ENCODE results near the gene C22orf23. TPM values are rescaled to one million over a fixed set of nuclear protein-coding genes. Genes with fewer than 3 reads are reported as not detected.

The C22orf23 gene
- total and polyA plus RNA-seq, 9 of the 15 experiments (the other 6 are each of a cell fraction or from before 2014, with no cell fraction given): 0.25 to 1.0 (median 0.53) TPM

DNA sequence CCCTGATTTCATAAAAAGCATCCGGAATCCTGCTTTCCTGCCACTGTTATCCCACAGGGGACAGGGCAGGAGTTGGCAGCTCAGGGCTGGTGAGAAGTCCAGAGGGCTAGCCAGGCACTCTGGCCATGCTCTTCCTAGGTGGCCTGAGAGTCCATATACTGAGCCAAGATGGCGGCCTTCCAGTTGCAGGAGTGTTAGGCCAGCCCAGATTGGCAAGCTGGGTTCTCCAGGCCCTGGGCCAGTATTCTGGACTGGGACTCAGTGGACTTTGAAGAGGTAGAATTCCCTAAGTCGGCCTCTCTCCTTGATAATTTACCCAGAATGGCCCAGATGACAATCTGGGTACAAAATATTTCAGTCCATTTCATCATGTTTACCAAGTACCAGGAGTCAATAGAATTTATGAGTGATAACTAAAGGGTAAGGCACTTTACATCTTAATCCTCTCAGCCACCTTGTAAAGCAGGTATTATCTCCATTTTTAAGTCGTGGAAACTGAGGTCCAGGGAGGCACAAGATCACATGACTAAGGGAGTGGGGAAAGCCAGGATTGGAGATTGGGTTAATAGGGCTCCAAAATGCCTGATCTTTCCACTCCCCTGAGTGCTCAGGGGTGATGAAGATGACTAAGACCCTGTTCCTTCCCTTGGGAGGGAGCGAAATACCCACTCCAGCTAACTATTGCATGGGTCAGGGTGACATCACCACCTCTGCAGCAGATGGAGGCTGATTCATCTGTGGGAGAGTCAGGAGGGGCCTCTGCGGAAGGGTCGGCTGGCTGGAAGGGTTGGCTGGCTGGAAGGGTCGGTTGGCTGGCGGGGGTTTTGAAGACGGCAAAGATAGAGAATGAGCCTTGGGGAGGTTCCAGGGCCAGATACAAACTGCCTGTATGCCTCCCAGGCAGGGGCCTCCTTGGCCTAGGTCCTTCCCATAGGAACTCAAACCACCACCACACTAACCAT is 48.5 kb downstream of the C22orf23 start (continued):
- no peak for TF ChIP-seq SRSF9 (IDR thresholded peaks at IDR 0.05; ENCODE audit: borderline replicate concordance, low read depth, low read length)
- peak; percentile 38 for TF ChIP-seq KDM5B (IDR thresholded peaks at IDR 0.05; ENCODE audit: insufficient replicate concordance, low read depth, low read length)
- no peak for TF ChIP-seq BRF2 (IDR thresholded peaks at IDR 0.05; ENCODE audit: borderline replicate concordance, insufficient read depth, insufficient read length)
- TF ChIP-seq TCFL5 (CRISPR knock-in tag; conservative IDR thresholded peaks at IDR 0.05): no peak
- TF ChIP-seq ZNF253 (CRISPR knock-in tag; conservative IDR thresholded peaks at IDR 0.05): no peak
- no peak for TF ChIP-seq RUNX1 (IDR thresholded peaks at IDR 0.05; ENCODE audit: low read depth)
- TF ChIP-seq ZNF830 (CRISPR knock-in tag; IDR thresholded peaks at IDR 0.05): no peak
- no peak for TF ChIP-seq SAFB2 (IDR thresholded peaks at IDR 0.05; ENCODE audit: borderline replicate concordance, low read depth, low read length, severe bottlenecking)
- TF ChIP-seq DNMT1 (IDR thresholded peaks at IDR 0.05): no peak
- no peak for TF ChIP-seq SIN3A (IDR thresholded peaks at IDR 0.05; ENCODE audit: borderline replicate concordance in 2 of 2, control insufficient read depth in 1 of 2, low read depth in 2 of 2, low read length in 2 of 2)
- no peak for TF ChIP-seq ZNF76 (CRISPR knock-in tag; IDR thresholded peaks at IDR 0.05; ENCODE audit: borderline replicate concordance)
- TF ChIP-seq THAP12 (CRISPR knock-in tag; IDR thresholded peaks at IDR 0.05): no peak
- TF ChIP-seq ATF7 (IDR thresholded peaks at IDR 0.05): peak; percentile 94
- TF ChIP-seq ZNF282 (CRISPR knock-in tag; IDR thresholded peaks at IDR 0.05): no peak; the same call in 1 of the 2 replicates
- TF ChIP-seq HLTF (IDR thresholded peaks at IDR 0.05): no peak
- TF ChIP-seq ZBTB8A (IDR thresholded peaks at IDR 0.05; ENCODE audit: partially characterized antibody): no peak
- no peak for TF ChIP-seq THAP7 (CRISPR knock-in tag; IDR thresholded peaks at IDR 0.05)
- TF ChIP-seq, protein P1, sequence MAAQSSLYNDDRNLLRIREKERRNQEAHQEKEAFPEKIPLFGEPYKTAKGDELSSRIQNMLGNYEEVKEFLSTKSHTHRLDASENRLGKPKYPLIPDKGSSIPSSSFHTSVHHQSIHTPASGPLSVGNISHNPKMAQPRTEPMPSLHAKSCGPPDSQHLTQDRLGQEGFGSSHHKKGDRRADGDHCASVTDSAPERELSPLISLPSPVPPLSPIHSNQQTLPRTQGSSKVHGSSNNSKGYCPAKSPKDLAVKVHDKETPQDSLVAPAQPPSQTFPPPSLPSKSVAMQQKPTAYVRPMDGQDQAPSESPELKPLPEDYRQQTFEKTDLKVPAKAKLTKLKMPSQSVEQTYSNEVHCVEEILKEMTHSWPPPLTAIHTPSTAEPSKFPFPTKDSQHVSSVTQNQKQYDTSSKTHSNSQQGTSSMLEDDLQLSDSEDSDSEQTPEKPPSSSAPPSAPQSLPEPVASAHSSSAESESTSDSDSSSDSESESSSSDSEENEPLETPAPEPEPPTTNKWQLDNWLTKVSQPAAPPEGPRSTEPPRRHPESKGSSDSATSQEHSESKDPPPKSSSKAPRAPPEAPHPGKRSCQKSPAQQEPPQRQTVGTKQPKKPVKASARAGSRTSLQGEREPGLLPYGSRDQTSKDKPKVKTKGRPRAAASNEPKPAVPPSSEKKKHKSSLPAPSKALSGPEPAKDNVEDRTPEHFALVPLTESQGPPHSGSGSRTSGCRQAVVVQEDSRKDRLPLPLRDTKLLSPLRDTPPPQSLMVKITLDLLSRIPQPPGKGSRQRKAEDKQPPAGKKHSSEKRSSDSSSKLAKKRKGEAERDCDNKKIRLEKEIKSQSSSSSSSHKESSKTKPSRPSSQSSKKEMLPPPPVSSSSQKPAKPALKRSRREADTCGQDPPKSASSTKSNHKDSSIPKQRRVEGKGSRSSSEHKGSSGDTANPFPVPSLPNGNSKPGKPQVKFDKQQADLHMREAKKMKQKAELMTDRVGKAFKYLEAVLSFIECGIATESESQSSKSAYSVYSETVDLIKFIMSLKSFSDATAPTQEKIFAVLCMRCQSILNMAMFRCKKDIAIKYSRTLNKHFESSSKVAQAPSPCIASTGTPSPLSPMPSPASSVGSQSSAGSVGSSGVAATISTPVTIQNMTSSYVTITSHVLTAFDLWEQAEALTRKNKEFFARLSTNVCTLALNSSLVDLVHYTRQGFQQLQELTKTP (IDR thresholded peaks at IDR 0.05; ENCODE audit: low read depth in 1 of 2, partially characterized antibody in 2 of 2): peak in 1 of 2 experiments; percentile 53
- TF ChIP-seq ZNF354B (CRISPR knock-in tag; IDR thresholded peaks at IDR 0.05): no peak

Measured in K562 (cell line).